Body of pancreas (tissue), 4 donors: Measurements from ENCODE around the gene BRINP3. TPM values are rescaled to one million over a fixed set of nuclear protein-coding genes. Genes with fewer than 3 reads are reported as not detected.

Experiments used
- ATAC-seq: fragments of 150-250 bp; one replicate; pipeline ENCODE4 v1.9.1; 2016
- DNase-seq, 4 donors: peaks; one replicate each; pipeline ENCODE4 v3.0.0-alpha.2; 2019
- H3K27ac ChIP-seq, 4 donors: fragments of 200-600 bp; sonication (generic); 1 replicate in 3 of 4; 2 replicates in 1 of 4; pipeline versions ENCODE4 v1.5.1 to v1.6.1; 2016 to 2019; ENCODE audit warnings: mild to moderate bottlenecking in 1 of 4, mixed read lengths in 1 of 4, moderate library complexity in 1 of 4
- H3K27me3 ChIP-seq, 2 donors: fragments of 200-600 bp; sonication (generic); one replicate each; pipeline ENCODE4 v1.6.0; 2016; ENCODE audit warnings: mild to moderate bottlenecking in 1 of 2
- H3K36me3 ChIP-seq, 2 donors: fragments of 200-600 bp; sonication (generic); replicated peaks in 1 of 2; 2 replicates each; pipeline ENCODE4 v1.5.1; 2016; ENCODE audit warnings: low read depth in 2 of 2; ENCODE audit not compliant: insufficient read depth in 1 of 2
- H3K4me1 ChIP-seq: fragments of 200-600 bp; sonication (generic); one replicate; pipeline ENCODE4 v1.6.0; 2016
- H3K4me3 ChIP-seq, 2 donors: fragments of 200-600 bp; sonication (generic); 1 replicate in 1 of 2; 2 replicates in 1 of 2; pipeline ENCODE4 v1.5.1; 2016 to 2019
- H3K9me3 ChIP-seq, 3 donors: fragments of 200-600 bp; sonication (generic); 1 replicate in 2 of 3; 2 replicates in 1 of 3; pipeline ENCODE4 v1.5.1; 2016
- CTCF ChIP-seq, 7 experiments: fragments of 450-650 bp in 4 of 7; fragments of 200-600 bp in 3 of 7; sonication (generic) in 3 of 7; IDR thresholded peaks; one replicate each; pipeline ENCODE4 v1.5.1; 2016 to 2019; ENCODE audit warnings: antibody characterized with exemption in 7 of 7
- POLR2A ChIP-seq, 3 donors: fragments of 450-650 bp; IDR thresholded peaks; one replicate each; pipeline ENCODE4 v1.6.1; 2016; ENCODE audit warnings: antibody characterized with exemption in 3 of 3, mild to moderate bottlenecking in 2 of 3
- WGBS, 2 donors: methylation state at CpG; one replicate each; pipeline ENCODE4 v1.1.5; 2017; 5-methylcytosine and 5-hydroxymethylcytosine counted together
- intact Hi-C: fragments of 100-400 bp; cut with DNase I; formaldehyde crosslinking; loops from one replicate; pipeline ENCODE4 v1.15.1; 2023
- total RNA-seq, 2 donors: library from RNA; depleted of rRNA; stranded (reverse); fragments of >200 nt; gene quantifications; one replicate each; pipeline ENCODE4 v1.1.0, GENCODE V29; 2016

Gene BRINP3
- total RNA-seq, 2 donors from 2014 or later, result not detected

GRCh38 chr1:190259424-190259823 is 218.2 kb downstream of the BRINP3 start:
- no peak for DNase-seq
- no peak for TF ChIP-seq CTCF (IDR thresholded peaks at IDR 0.05)
- no peak for TF ChIP-seq POLR2A (IDR thresholded peaks at IDR 0.05)
- H3K9me3 ChIP-seq, result no peaks in the 10 kb centered on the region
- H3K27ac ChIP-seq, result no peak overlapping the region
- H3K36me3 ChIP-seq, result no peaks in the 10 kb centered on the region
- intact Hi-C loops, result no loop called here
- 81 to 85% methylated on average over 1 of the region's 1 CpG for WGBS, 2 donors
- H3K27me3 ChIP-seq, result no peaks in the 10 kb centered on the region
- ATAC-seq, result no peak
- no peaks in the 10 kb centered on the region for H3K4me1 ChIP-seq
- H3K4me3 ChIP-seq, result no peak overlapping the region

GRCh38 chr1:190258003-190258402 is 219.7 kb downstream of the BRINP3 start:
- no peak for DNase-seq
- H3K27ac ChIP-seq, result no peak overlapping the region
- intact Hi-C loops, result no loop called here
- no peaks in the 10 kb centered on the region for H3K4me1 ChIP-seq
- no peaks in the 10 kb centered on the region for H3K36me3 ChIP-seq
- no peaks in the 10 kb centered on the region for H3K27me3 ChIP-seq
- TF ChIP-seq CTCF (IDR thresholded peaks at IDR 0.05) (no peak), POLR2A (IDR thresholded peaks at IDR 0.05) (no peak)
- no peaks in the 10 kb centered on the region for H3K9me3 ChIP-seq
- WGBS, 2 donors, result 44 to 54% methylated on average over 3 to 6 of the region's 6 CpGs
- ATAC-seq, result no peak
- H3K4me3 ChIP-seq, result no peak overlapping the region

GRCh38 chr1:190252046-190252445 is 225.6 kb downstream of the BRINP3 start:
- Histone ChIP-seq H3K36me3 (no peaks in the 10 kb centered on the region), H3K4me1 (no peaks in the 10 kb centered on the region), H3K27ac (no peak overlapping the region), H3K27me3 (no peaks in the 10 kb centered on the region), H3K4me3 (no peak overlapping the region), H3K9me3 (no peaks in the 10 kb centered on the region)
- DNase-seq, result no peak
- ATAC-seq, result no peak
- intact Hi-C loops, result no loop called here
- TF ChIP-seq POLR2A (IDR thresholded peaks at IDR 0.05) (no peak), CTCF (IDR thresholded peaks at IDR 0.05) (no peak)

GRCh38 chr1:190250368-190250767 is 227.3 kb downstream of the BRINP3 start:
- WGBS, 2 donors, result 92 to 97% methylated on average over 2 of the region's 2 CpGs
- TF ChIP-seq POLR2A (IDR thresholded peaks at IDR 0.05) (no peak), CTCF (IDR thresholded peaks at IDR 0.05) (no peak)
- H3K9me3 ChIP-seq, result no peaks in the 10 kb centered on the region
- H3K36me3 ChIP-seq, result no peaks in the 10 kb centered on the region
- H3K4me3 ChIP-seq, result no peak overlapping the region
- no peak overlapping the region for H3K27ac ChIP-seq
- intact Hi-C loops, result no loop called here
- DNase-seq, result no peak
- no peaks in the 10 kb centered on the region for H3K27me3 ChIP-seq
- H3K4me1 ChIP-seq, result no peaks in the 10 kb centered on the region
- ATAC-seq, result no peak

- intact Hi-C loops, result no loop called here
- DNase-seq (no peak), ATAC-seq (no peak)
- WGBS, 2 donors, result 16 to 18% methylated on average over 4 of the region's 4 CpGs
- no peaks in the 10 kb centered on the region for H3K27me3 ChIP-seq
- H3K9me3 ChIP-seq, result no peaks in the 10 kb centered on the region
- no peak for TF ChIP-seq POLR2A (IDR thresholded peaks at IDR 0.05)
- no peak for TF ChIP-seq CTCF (IDR thresholded peaks at IDR 0.05)
- no peaks in the 10 kb centered on the region for H3K4me1 ChIP-seq
- H3K36me3 ChIP-seq, result no peaks in the 10 kb centered on the region
- no peak overlapping the region for H3K4me3 ChIP-seq
- H3K27ac ChIP-seq, result no peak overlapping the region
Measured at GRCh38 chr1:190244406-190244805, 233.3 kb downstream of the BRINP3 start.
